Fibroblast of skin of scalp (primary cell): Measurements from ENCODE around the gene CARD8.
"Not testable (repeated sequence)": the region's sequence is repeated elsewhere in the genome, so short reads cannot be mapped to it uniquely, and the experiment has no call there.

Experiments
- DNase-seq: peaks from one replicate; pipeline ENCODE4 v3.0.0-alpha.2; 2013

The CARD8 gene

GRCh38 chr19:48260359-48260714 is 4.6 kb upstream of the CARD8 start:
- not testable (repeated sequence) for DNase-seq

DNA sequence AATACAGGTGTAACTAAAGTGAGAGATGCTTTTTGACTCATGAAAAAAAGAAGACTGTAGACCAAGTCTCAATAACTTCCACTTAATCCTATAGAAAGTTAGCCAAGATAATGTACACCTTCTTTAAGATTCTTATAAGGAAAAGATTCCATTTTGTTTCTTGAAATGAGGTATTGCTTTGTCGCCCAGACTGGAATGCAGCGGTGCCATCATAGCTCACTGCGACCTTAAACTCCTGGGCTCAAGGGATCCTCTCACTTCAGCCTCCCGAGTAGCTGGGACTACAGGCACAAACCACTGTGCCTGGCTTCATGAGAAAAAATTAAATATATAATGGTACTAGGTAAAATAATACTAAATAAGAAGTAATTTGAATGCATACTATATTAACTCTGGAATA is 3.3 kb upstream of the CARD8 start:
- DNase-seq, result not testable (repeated sequence)

GRCh38 chr19:48258350-48258749 is 2.6 kb upstream of the CARD8 start:
- DNase-seq, result no peak

GRCh38 chr19:48254529-48254970 is 1.2 kb downstream of the CARD8 start:
- no peak for DNase-seq

DNA sequence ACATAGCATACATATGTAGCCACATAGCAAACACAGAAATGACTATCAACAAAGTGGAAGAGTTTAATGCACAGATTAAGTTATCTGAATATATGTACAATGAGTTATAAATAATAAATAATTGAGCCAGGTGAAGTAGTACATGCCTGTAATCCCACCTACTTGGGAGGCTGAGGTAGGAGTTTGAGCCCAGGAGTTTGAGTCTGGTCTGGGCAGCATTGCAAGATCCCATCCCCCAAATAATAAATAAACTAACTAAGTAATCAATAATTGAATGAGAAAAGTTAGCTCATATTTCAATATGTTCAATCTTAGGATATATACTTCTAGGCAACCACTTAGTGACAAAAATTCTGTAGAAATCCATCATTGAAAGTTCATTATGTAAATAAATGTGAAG is 1.7 kb downstream of the CARD8 start:
- DNase-seq, result no peak

DNA sequence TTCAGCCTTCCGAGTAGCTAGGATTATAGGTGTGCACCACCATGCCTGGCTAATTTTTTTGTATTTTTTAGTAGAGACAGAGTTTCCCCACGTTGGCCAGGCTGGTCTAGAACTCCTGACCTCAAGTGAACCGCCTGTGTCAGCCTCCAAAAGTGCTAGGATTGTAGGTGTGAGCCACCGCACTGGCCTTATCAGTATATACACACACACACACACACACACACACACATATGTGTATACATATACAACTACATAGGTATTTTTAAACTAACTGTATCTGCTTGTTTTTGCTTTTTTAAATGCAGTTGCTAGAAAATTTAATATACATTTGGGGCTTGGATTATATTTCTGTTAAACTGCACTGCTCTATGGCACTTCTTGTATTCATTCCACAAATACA is 3.1 kb downstream of the CARD8 start:
- DNase-seq, result no peak

GRCh38 chr19:48250290-48251025 is 5.3 kb downstream of the CARD8 start:
- DNase-seq, result no peak

- no peak for DNase-seq
Measured at GRCh38 chr19:48249502-48250014, 6.2 kb downstream of the CARD8 start.

GRCh38 chr19:48248081-48248833 is 7.5 kb downstream of the CARD8 start:
- no peak for DNase-seq

DNA sequence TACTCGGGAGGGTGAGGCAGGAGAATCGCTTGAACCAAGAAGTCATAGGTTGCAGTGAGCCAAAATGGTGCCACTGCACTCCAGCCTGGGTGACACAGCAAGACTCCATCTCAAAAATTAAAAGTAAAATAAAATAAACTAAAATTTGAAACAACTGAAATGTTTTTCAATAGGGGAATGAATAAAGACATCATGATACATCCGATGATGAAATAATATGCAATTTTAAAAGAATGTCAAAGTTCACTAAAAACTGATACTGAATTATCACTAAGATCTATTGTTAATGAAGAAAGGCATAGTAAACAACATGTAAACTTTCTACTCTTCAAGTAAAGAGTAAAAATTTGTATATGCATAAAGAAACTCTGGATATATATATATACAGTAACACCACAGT is 8.5 kb downstream of the CARD8 start:
- DNase-seq, result no peak

GRCh38 chr19:48246101-48246500 is 9.6 kb downstream of the CARD8 start:
- no peak for DNase-seq

GRCh38 chr19:48244281-48244680 is 11.4 kb downstream of the CARD8 start:
- DNase-seq, result no peak

- not testable (repeated sequence) for DNase-seq
Measured at GRCh38 chr19:48241771-48242170, 13.9 kb downstream of the CARD8 start.

DNA sequence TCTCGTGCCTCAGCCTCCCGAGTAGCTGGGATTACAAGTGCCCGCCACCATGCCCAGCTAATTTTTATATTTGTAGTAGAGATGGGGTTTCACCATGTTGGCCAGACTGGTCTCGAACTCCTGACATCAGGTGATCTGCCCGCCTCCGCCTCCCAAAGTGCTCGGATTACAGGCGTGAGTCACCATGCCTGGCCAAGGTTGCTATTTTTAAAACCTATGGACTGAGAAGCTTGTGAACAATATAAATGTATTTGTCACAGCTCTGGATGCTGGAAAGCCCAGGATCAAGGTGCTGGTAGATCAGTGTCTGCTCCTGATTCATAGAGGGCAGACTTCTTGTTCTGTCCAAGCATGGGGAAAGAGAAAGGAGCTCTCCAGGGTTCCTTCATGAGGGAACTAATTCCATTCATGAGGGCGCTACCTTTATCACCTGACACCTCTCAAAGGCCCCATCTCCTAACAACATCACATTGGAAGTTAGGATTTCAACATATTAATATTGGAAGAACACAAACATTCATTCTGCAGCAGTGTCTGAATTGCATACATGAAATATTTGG is 16.1 kb downstream of the CARD8 start:
- DNase-seq, result no peak

- no peak for DNase-seq
Measured at GRCh38 chr19:48239120-48239519, 16.6 kb downstream of the CARD8 start.

DNA sequence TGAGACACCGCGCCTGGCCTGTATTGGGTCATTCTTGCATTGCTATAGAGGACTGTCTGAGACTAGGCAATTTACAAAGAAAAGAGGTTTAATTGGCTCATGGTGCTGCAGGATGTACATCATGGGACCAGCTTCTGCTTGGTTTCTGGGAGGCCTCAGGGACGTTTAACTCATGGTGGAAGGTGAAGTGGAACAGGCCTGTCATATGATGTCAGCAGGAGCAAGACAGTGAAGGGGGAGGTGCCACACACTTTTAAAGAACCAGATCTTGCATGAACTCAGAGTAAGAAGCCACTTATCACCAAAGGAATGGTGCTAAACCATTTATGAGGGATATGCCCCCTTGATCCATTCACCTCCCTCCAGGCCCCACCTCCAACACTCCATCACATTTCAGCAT is 18.7 kb downstream of the CARD8 start:
- DNase-seq, result no peak

DNA sequence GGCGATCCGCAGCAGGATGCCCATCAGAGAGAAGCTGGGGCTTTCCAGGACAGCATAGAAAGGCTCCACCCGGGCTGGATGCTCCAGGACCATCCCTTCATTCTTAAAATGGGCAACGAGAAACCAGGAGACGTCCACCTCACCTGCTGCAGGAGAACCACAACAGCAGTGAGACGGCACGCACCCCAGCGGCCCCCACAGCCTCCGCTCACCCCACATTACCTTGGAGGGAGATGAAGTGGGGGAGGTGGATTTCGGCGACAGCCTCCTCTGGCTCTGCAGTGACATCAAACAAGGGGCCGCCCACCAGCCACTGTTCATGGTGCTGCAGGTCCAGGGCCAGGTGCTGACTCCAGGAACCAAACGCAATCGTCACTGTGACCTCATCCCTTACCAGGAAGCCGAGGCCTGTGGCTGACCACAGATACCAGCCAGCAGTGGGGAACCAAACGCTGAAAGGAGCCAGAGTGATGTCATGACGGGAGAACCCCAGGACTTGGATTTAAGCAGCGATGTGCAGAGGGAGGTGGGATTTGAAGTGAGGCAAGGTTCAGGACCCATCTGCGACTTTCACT is 25.1 kb downstream of the CARD8 start:
- no peak for DNase-seq

DNA sequence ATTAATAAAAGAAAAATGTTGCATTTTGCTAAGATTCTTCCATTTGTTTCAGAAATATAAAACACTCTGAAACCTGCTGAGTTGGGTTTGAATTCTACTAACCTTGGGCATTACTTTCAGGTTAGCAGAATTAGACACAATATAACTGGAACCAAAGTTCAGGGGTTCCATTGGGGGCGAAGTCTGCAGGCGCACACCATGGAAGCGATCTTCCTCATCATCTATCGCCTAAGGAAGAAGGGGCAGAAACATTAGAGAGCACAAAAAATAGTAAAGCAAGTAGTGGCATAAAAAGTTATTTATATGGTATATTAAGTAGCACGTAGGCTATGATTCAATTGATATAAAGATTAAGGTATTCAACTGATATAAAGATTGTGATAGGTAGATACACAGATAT is 34.1 kb downstream of the CARD8 start:
- no peak for DNase-seq

DNA sequence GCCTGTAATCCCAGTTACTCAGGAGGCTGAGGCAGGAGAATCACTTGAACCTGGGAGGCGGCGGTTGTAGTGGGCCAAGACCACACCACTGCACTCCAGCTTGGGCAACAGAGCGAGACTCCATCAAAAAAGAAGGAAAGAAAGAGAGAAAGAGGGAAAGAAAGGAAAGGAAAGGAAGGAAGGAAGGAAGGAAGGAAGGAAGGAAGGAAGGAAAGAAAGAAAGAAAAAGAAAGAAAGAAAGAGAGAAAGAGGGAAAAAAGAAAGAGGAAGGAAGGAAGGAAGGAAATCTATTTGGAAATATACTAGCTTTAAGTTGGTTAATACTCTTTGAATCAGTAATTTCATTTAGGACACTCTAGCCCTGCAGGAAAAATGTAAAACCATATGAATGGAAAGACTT is 34.9 kb downstream of the CARD8 start:
- not testable (repeated sequence) for DNase-seq

- DNase-seq, result no peak
Measured at GRCh38 chr19:48218997-48219396, 36.7 kb downstream of the CARD8 start.

DNA sequence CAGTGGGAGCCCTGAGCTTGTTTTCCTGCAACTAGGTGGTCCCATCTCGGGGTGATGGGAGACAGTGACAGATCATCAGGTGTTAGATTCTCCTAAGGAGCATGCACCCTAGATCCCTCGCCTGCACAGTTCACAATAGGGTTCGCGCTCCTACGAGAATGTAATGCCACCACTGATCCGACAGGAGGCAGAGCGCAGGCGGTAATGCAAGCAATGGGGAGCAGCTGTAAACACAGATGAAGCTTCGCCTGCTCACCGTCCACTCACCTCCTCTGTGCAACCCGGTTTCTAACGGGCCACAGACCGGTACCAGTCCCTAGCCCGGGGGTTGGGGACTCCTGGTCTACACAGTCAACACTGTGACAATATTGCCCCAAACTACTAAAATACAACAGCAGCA is 38.8 kb downstream of the CARD8 start:
- no peak for DNase-seq

DNA sequence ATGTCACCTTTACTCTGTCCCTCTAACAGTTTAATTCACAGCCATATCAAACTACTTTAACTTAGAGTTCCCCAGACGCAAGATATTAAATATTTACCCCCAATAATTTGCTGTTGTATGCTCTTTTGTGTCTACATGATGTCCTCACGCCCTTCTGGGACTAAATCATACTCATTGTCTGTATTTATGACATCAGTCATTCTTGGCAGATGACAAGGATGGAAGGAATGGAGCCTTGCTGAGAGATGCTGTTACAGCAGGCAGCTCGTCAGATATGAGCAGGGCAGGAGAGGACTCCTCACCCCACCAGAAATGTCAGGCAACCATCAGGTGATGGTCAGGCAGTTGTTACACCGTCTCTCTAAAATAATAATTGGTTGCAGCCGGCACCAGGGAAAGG is 41.8 kb downstream of the CARD8 start:
- peak; percentile 43 for DNase-seq

DNA sequence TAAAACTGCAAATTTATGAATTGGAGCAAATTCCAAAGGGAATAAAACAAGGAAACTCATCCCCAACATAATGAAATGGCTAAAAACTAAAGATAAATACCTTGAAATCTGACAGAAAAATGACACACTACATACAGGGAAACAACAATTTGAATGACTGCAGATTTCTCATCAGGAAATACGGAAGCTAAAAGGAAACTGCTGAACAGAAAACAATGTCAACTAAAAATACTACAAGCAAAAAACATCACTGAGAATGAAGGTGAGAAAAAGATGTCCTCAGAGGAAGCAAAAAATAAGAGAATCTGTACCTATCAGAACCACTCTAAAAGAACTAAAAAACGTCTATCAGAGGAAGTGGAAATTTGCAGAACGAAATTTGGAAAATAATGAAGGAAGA is 45.7 kb downstream of the CARD8 start:
- DNase-seq, result no peak
